ENCODE data around the gene IGSF5. TPM values are rescaled to one million over a fixed set of nuclear protein-coding genes. Genes with fewer than 3 reads are reported as not detected.
"Not testable (repeated sequence)": the region's sequence is repeated elsewhere in the genome, so short reads cannot be mapped to it uniquely, and the experiment has no call there.

Gene IGSF5
- total RNA-seq, 1 donor from 2014 or later, result not detected

GRCh38 chr21:39737376-39738000 lies 7.5 kb upstream of the IGSF5 start:
- no peak overlapping the region for H3K27ac Mint-ChIP-seq (ENCODE audit: unreplicated experiment)
- no peaks in the 10 kb centered on the region for H3K36me3 Mint-ChIP-seq (ENCODE audit: unreplicated experiment)
- peaks cover 4% of the 10 kb centered on the region for H3K9me3 Mint-ChIP-seq (ENCODE audit: unreplicated experiment)
- TF ChIP-seq CTCF (IDR thresholded peaks at IDR 0.05; ENCODE audit: partially characterized antibody, unreplicated experiment), result no peak
- DNase-seq, result no peak
- H3K4me1 Mint-ChIP-seq (ENCODE audit: low read depth, unreplicated experiment), result no peaks in the 10 kb centered on the region
- no peak overlapping the region for H3K4me3 Mint-ChIP-seq (ENCODE audit: unreplicated experiment)
- H3K27me3 Mint-ChIP-seq (ENCODE audit: unreplicated experiment), result no peaks in the 10 kb centered on the region

GRCh38 chr21:39738566-39738965 lies 6.4 kb upstream of the IGSF5 start:
- DNase-seq, result no peak
- no peaks in the 10 kb centered on the region for H3K4me1 Mint-ChIP-seq (ENCODE audit: low read depth, unreplicated experiment)
- H3K4me3 Mint-ChIP-seq (ENCODE audit: unreplicated experiment), result no peak overlapping the region
- H3K9me3 Mint-ChIP-seq (ENCODE audit: unreplicated experiment), result peaks cover 4% of the 10 kb centered on the region
- H3K27ac Mint-ChIP-seq (ENCODE audit: unreplicated experiment), result no peak overlapping the region
- no peaks in the 10 kb centered on the region for H3K36me3 Mint-ChIP-seq (ENCODE audit: unreplicated experiment)
- TF ChIP-seq CTCF (IDR thresholded peaks at IDR 0.05; ENCODE audit: partially characterized antibody, unreplicated experiment), result no peak
- H3K27me3 Mint-ChIP-seq (ENCODE audit: unreplicated experiment), result no peaks in the 10 kb centered on the region

GRCh38 chr21:39739531-39739930 lies 5.5 kb upstream of the IGSF5 start:
- not testable (repeated sequence) for H3K27ac Mint-ChIP-seq (ENCODE audit: unreplicated experiment); DNase-seq; H3K27me3 Mint-ChIP-seq (ENCODE audit: unreplicated experiment); H3K36me3 Mint-ChIP-seq (ENCODE audit: unreplicated experiment); H3K4me3 Mint-ChIP-seq (ENCODE audit: unreplicated experiment); H3K9me3 Mint-ChIP-seq (ENCODE audit: unreplicated experiment); H3K4me1 Mint-ChIP-seq (ENCODE audit: low read depth, unreplicated experiment)

- H3K27me3 Mint-ChIP-seq (ENCODE audit: unreplicated experiment); H3K9me3 Mint-ChIP-seq (ENCODE audit: unreplicated experiment); DNase-seq; H3K36me3 Mint-ChIP-seq (ENCODE audit: unreplicated experiment); H3K4me3 Mint-ChIP-seq (ENCODE audit: unreplicated experiment); H3K4me1 Mint-ChIP-seq (ENCODE audit: low read depth, unreplicated experiment); H3K27ac Mint-ChIP-seq (ENCODE audit: unreplicated experiment): not testable (repeated sequence)
Observed at GRCh38 chr21:39742561-39742960, 2.4 kb upstream of the IGSF5 start.

- H3K27ac Mint-ChIP-seq (ENCODE audit: unreplicated experiment); H3K36me3 Mint-ChIP-seq (ENCODE audit: unreplicated experiment); DNase-seq; H3K27me3 Mint-ChIP-seq (ENCODE audit: unreplicated experiment); H3K4me3 Mint-ChIP-seq (ENCODE audit: unreplicated experiment); H3K9me3 Mint-ChIP-seq (ENCODE audit: unreplicated experiment); H3K4me1 Mint-ChIP-seq (ENCODE audit: low read depth, unreplicated experiment): not testable (repeated sequence)
Observed at GRCh38 chr21:39745332-39745731, 349 bp downstream of the IGSF5 start.

- Mint-ChIP-seq H3K36me3 (ENCODE audit: unreplicated experiment) (no peaks in the 10 kb centered on the region), H3K9me3 (ENCODE audit: unreplicated experiment) (peaks cover 2% of the 10 kb centered on the region), H3K4me3 (ENCODE audit: unreplicated experiment) (no peak overlapping the region), H3K4me1 (ENCODE audit: low read depth, unreplicated experiment) (no peaks in the 10 kb centered on the region), H3K27ac (ENCODE audit: unreplicated experiment) (no peak overlapping the region), H3K27me3 (ENCODE audit: unreplicated experiment) (peaks cover 2% of the 10 kb centered on the region)
- no peak for TF ChIP-seq CTCF (IDR thresholded peaks at IDR 0.05; ENCODE audit: partially characterized antibody, unreplicated experiment)
- DNase-seq, result no peak
Observed at GRCh38 chr21:39750670-39751069, 5.7 kb downstream of the IGSF5 start.

Data from glutamatergic neuron (in vitro differentiated cells).